NCI-H1105 treated with DMSO at 0.1 percent for 48 hours (cell line): ENCODE data around the gene COX11.

ENCODE experiments used
- DNase-seq: peaks from one replicate; lab custom pipeline; 2025; lab: John Stamatoyannopoulos, UW

COX11 gene, protein sequence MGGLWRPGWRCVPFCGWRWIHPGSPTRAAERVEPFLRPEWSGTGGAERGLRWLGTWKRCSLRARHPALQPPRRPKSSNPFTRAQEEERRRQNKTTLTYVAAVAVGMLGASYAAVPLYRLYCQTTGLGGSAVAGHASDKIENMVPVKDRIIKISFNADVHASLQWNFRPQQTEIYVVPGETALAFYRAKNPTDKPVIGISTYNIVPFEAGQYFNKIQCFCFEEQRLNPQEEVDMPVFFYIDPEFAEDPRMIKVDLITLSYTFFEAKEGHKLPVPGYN

DNA sequence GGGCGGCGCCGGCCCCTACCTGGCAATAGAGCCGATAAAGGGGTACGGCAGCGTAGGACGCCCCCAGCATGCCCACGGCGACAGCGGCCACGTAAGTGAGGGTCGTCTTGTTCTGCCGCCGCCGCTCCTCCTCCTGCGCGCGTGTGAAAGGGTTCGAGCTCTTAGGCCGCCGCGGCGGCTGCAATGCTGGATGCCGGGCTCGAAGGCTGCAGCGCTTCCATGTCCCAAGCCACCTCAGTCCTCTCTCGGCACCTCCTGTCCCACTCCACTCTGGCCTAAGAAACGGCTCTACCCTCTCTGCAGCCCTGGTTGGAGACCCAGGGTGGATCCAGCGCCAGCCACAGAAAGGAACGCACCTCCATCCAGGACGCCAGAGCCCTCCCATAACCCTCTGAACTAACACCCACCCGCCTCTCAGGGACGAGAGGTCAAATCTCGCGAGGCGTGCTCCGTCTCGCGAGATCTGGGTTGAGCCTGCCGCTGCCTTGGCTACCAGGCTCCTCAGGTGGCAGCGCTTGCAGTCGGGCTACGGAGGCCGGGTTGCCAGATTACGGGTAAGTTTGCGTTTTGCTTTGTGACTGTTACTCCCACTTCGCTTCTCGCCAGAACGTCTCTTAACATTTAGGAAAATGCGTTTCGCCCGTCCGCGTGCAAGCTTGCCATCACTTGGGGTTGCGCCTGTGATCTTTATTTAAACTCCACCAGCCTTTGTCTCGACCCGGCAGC is at the start of gene COX11, which contains the start of gene STXBP4:
Gene COX11 (minus strand): TSS at position 393 of the 726 bp plus-strand sequence. CDS start 8 bp downstream, at position 385.
Gene STXBP4 (plus strand): TSS at position 504 of the 726 bp plus-strand sequence. CDS start 17,455 bp downstream, outside the sequence.
- peak; percentile 93 for DNase-seq

GRCh38 chr17:55005520-55005919 is 37.1 kb upstream of the COX11 start:
- DNase-seq = no peak

DNA sequence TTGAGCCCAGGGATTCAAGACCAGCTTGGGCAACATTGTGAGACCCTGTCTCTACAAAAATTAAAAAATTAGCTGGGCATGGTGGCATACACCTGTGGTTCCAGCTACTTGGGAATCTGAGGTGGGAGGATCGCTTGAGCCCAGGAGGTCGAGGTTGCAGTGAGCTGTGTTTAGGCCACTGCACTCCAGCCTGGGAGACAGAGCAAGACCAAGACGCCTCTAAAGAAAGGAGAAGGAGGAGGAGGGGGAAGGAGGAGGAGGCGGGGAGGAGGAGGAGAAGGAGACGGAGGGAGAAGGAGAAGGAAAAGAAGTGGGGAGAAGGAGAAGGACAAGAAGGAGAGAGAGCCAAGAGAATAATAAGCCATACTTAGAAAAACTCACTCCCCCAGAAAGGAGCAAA is 36.0 kb upstream of the COX11 start:
- no peak for DNase-seq

DNA sequence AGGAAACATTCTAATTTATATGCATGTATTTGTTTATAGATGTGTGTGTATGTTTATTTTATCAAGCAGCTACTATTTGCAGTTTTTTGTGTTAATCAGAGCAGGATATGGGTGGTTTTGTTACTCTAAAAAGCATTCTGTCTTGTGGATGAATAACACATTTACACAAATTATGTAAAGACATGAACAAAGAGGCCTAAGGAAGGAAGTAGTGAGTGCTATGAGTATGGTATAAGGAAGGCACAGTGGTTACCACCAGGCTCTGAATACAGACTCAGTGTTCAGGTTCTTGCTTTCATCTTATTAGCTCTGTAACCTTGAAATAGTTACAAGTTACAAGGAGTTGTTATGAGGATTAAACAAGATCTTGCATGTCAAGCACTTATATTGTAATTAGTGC is 34.0 kb upstream of the COX11 start:
- no peak for DNase-seq

GRCh38 chr17:54996441-54996840 is 28.0 kb upstream of the COX11 start:
- no peak for DNase-seq

DNA sequence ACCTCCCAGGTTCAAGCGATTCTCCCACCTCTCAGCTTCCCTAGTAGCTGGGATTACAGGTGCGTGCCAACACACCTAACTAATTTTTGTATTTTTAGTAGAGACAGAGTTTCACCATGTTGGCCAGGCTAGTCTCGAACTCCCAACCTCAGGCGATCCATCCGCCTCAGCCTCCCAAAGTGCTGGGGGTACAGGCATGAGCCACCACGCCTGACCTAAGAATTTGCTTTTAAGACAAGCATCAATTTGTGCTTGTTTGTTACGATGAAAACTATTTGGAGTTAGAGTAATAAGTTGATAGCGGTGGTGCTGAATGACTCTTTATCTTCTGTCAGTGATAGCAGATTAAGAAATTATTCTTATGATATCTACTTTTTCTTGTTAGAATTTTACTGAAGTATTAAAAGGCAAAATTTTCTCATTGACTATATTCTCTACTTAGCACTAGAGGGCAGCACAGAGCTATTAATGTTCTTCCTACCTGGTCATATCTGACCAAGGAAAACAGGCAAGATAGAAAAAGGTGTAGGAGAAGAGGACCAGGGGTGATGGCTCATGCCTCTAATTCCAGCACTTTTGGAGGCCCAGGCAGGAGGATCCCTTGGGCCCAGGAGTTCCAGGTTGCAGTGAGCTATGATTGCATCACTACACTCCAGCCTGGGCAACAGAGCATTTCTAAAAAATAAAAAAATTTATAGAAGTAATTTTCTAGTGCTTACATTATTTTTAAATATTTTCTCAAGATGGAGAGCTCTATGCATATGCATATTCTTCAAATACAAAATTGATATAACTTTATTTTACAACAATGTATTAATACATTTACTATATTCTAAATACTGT is 24.6 kb upstream of the COX11 start:
- peak; percentile 70 for DNase-seq

GRCh38 chr17:54991567-54991966 is 23.1 kb upstream of the COX11 start:
- no peak for DNase-seq

DNA sequence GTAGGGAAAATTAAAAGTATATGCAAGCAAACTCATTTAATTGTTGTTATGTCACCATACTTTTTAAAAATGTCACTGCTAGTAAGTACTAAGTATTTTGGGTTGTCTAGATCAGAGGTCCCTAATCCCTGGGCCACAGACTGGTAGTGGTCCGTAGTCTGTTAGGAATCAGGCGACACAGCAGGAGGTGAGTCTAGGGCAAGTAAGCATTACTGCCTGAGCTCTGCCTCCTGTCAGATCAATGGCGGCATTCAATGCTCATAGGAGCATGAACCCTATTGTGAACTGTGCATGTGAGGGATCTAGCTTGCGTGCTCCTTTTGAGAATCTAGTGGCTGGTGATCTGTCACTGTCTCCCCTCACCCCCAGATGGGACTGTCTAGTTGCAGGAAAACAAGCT is 21.7 kb upstream of the COX11 start:
- no peak for DNase-seq

DNA sequence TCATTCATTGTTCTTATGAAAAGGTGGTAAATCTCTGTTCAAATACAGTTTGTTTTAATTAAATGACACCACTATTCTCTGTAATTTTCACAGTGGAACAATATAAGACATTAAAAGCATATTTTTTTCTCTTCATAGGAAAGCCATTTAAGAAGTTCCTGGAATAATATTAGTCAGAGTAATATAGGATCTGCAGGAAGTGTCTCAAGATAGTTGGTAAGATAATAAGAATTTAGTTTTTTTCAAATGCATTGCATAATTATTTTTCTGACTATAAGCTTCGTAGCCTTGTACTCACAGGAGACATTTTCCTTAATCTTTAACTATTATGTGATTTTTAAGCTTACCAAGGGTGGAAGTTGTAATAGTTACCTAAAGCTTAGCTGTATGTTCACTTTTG is 17.0 kb upstream of the COX11 start:
- DNase-seq = no peak

DNA sequence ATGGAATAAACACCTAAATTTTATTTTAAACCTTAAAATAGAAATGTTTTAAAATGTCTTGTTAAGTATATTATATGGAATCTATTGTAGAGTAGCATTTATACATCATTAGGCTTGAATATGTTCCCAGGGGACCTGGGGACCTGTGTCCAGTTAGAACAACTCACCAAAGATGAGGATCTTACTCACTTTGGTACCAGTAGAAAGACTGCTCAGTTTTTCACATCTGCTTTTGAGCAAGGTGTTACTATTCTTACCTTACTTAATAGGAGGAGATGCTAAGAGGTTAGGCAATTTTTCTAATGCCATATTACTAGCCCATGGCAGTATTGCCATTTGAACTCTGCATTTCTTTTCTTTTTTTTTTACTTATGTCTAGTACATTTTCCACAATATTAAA is 14.8 kb upstream of the COX11 start:
- no peak for DNase-seq

DNA sequence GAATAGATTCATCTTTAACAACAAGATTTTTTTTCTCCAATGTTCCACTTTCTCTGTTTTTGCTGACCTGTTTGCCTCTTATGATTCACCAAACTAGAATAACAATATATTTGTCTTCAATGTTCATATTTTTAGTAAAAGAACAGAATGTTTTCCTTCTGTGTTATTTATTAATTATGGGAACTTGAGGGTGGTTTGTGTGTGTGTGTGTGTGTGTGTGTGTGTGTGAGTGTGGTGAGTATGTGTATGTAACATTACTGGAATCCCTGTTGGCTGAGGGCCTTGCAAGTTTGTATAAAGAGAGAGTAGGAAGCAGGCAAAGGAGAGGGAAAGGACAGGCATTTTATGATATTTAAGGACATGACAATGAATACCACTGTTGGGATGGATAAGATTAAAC is 13.9 kb upstream of the COX11 start:
- no peak for DNase-seq

GRCh38 chr17:54980375-54980774 is 11.9 kb upstream of the COX11 start:
- DNase-seq = no peak

GRCh38 chr17:54979657-54980056 is 11.2 kb upstream of the COX11 start:
- DNase-seq = no peak

DNA sequence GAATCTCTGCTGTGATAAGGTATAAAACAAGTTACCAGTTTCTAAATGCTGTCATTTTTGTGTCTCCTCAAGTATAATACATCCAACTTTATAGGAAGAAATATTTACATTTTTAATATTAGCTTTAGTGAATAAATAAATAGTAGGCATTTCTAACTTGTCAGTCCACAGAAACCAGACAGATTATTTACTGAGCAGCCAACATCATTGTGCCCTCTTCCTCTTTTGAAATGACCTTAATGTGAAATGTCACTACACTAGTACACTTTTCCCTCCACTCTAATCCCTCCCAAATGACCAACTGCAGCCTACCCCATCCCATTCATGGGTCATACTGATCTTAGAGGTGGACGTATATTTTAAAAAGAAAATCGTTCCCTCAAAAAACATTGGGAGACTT is 9.3 kb upstream of the COX11 start:
- DNase-seq = no peak

GRCh38 chr17:54976316-54976715 is 7.9 kb upstream of the COX11 start:
- no peak for DNase-seq

GRCh38 chr17:54974759-54975158 is 6.3 kb upstream of the COX11 start:
- no peak for DNase-seq

DNA sequence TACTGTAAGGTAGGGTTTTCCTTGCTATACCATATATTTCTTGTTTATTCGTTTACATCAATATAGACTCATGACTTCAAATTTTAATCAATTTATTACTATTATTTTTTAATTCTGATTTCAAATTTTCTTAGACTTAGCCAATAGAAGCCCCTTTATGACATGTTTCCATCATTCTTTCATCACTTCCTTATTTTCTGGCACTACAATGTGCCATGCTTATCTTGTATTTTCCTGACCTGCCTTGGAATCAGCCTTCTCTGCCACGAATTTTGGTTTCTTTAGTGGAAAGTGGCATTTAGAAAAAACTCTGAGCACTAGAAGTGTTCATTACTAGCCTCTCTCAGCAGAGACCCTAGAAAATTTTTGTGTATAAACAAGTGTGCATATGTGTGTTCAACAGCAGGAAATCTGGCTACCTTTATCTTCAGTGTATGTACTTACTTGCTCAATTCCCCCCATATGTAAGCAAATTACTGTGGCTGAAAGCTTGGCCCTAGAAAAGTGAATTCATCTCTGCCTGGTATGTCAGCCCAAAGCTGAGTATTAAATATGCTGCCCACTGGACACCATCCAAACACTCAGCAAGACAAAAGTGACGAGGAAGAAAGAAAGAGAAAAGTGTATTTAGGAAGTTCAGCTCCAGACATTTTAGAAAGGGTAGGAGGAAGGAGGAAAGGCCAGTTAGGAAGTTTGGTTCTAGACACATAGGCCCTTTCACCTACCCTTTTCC is 4.1 kb upstream of the COX11 start:
- no peak for DNase-seq

DNA sequence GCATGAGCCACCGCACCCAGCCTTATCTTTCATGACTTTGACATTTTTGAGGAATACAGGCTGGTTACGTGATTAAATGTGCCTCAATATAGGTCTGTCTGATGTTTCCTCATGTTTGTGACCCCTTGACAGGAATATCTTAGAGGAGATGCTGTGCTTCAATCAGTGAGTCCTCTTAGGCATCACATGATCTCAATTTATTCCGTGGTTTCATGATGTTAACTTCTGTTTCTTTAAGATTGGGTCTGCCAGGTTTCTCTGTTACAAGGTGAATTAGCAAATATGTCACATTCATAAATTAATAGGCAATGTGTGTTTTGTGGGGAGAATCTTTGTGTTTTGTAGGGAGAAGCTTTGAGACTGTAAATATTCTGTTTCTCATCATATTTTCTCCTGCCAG is 3.4 kb upstream of the COX11 start:
- no peak for DNase-seq

GRCh38 chr17:54971147-54971546 is 2.7 kb upstream of the COX11 start:
- DNase-seq = no peak

DNA sequence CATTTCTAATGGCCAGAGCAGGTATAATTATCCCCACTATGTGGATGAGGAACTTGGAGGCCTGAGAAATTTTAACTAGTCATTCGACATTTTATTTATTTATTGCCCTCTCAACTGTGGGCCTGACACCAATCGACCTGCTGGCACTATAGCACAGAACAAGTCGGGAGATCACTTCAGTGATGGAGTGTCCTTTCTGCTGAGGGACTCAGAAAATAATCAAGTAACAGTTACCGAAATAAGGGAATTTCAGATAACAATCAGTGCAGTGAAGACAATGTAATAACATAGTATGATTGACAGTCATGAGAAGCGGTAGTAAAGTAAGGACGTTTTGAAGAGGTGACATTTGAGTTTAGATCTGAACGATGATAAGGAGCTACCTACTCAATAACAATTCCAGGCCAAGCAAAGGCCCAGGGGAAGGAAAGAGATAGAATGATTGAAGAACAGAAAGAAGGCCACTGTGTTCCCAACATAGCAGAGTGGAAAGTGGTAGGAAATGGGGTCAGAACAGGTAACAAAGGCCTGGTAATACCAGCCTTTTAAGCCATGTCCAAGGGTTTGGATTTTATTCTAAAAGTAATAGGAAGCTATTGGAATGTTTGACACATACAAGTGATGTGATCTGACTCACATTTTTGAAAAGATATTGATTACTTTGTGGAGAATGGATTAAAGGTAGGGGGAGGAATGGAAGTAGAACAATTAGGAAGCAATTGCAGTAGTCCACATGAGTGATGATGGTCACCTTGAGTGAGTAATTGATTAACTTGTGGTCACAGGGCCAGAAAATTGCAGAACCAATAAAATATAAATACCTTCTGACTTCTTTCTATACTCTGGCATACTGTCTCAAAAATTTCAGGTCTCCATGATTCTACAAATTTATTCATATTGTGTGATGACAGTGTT is 1.5 kb upstream of the COX11 start:
- DNase-seq = no peak

DNA sequence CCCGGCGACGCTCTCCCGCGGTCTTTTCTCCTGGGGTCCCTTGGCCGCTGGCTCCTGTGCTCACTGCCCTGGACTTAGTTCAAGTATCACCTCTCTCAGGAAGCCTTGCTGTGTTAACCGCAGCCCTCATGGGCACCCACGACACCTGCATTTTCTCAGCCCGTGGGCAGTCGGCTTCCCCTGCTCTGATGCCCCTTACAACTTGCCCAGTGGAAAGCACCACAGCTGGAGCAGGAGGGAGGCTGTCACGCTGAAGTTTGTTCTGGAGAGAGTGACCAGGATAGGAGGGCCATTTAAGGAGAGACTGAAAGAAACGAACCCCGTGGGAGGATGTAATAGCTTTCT is 506 bp upstream of the COX11 start:
- DNase-seq = no peak
